CD4-positive, alpha-beta memory T cell (primary cell): ENCODE results near the gene CDC25C. TPM values are rescaled to one million over a fixed set of nuclear protein-coding genes. Genes with fewer than 3 reads are reported as not detected.

Source experiments
- CTCF ChIA-PET: fragments of 350-600 bp; sonication (Branson Sonifier 250); formaldehyde crosslinking; loops from one replicate; lab custom pipeline; 2021; ENCODE audit warnings: inconsistent platforms; ENCODE audit not compliant: partially characterized antibody; lab: Charles Lee
- POLR2A ChIA-PET: fragments of 350-600 bp; sonication (Branson Sonifier 250); formaldehyde crosslinking; loops from one replicate; lab custom pipeline; 2021; ENCODE audit not compliant: partially characterized antibody; lab: Charles Lee
- DNase-seq, 5 donors: peaks; one replicate each; pipeline versions ENCODE4 v3.0.0 to v3.0.0-alpha.2; 2020 to 2022; ENCODE audit warnings: mixed read lengths in 1 of 5
- H3K27ac ChIP-seq: one replicate; pipeline ENCODE4 v1.7.0; 2013; ENCODE audit warnings: low read depth, low read length
- H3K27me3 ChIP-seq: 2 replicates; pipeline ENCODE4 v1.7.0; 2013; ENCODE audit warnings: mild to moderate bottlenecking, low read length, moderate library complexity; ENCODE audit not compliant: insufficient read depth
- H3K36me3 ChIP-seq: 2 replicates; pipeline ENCODE4 v1.7.0; 2013; ENCODE audit warnings: mild to moderate bottlenecking, low read length, moderate library complexity; ENCODE audit not compliant: insufficient read depth
- H3K4me1 ChIP-seq: 2 replicates; pipeline ENCODE4 v1.7.0; 2013; ENCODE audit warnings: mild to moderate bottlenecking, low read length, moderate library complexity; ENCODE audit not compliant: insufficient read depth
- H3K4me3 ChIP-seq, 2 donors: one replicate each; pipeline ENCODE4 v1.7.0; 2013; ENCODE audit warnings: low read length in 2 of 2, mild to moderate bottlenecking in 1 of 2
- H3K9me3 ChIP-seq, 2 donors: one replicate each; pipeline ENCODE4 v1.7.0; 2013; ENCODE audit warnings: low read length in 2 of 2, control low read depth in 1 of 2; ENCODE audit not compliant: control insufficient read depth in 1 of 2
- H3K27ac Mint-ChIP-seq, 7 donors: one replicate each; pipeline ENCODE4 v1.8.0; 2020 to 2021; ENCODE audit warnings: mixed read lengths in 7 of 7, mild to moderate bottlenecking in 6 of 7, inconsistent platforms in 3 of 7, moderate library complexity in 3 of 7
- H3K27me3 Mint-ChIP-seq, 2 donors: one replicate each; pipeline ENCODE4 v1.8.0; 2020 to 2021; ENCODE audit warnings: mixed read lengths in 2 of 2
- H3K36me3 Mint-ChIP-seq, 2 donors: one replicate each; pipeline ENCODE4 v1.8.0; 2020 to 2021; ENCODE audit warnings: mixed read lengths in 2 of 2, inconsistent platforms in 1 of 2, mild to moderate bottlenecking in 1 of 2
- H3K4me1 Mint-ChIP-seq, 4 donors: one replicate each; pipeline ENCODE4 v1.8.0; 2020 to 2021; ENCODE audit warnings: mixed read lengths in 4 of 4, mild to moderate bottlenecking in 1 of 4
- H3K4me3 Mint-ChIP-seq, 8 donors: one replicate each; pipeline ENCODE4 v1.8.0; 2020 to 2021; ENCODE audit warnings: mixed read lengths in 8 of 8, mild to moderate bottlenecking in 7 of 8, moderate library complexity in 6 of 8, inconsistent platforms in 3 of 8
- H3K9me3 Mint-ChIP-seq, 8 donors: one replicate each; pipeline ENCODE4 v1.8.0; 2020 to 2021; ENCODE audit warnings: mixed read lengths in 8 of 8, mild to moderate bottlenecking in 5 of 8, inconsistent platforms in 3 of 8, moderate library complexity in 1 of 8
- intact Hi-C: fragments of 100-400 bp; cut with micrococcal nuclease; formaldehyde crosslinking; loops from one replicate; pipeline ENCODE4 v1.15.1; 2023
- polyA plus RNA-seq, 2 donors: library from polyadenylated mRNA; unstranded; fragments of 300-500 nt; fragmentation: Illumina TruSeq; gene quantifications; one replicate each; pipeline ENCODE4 v1.2.3, GENCODE V29; 2021
- total RNA-seq, 2 experiments: library from RNA; stranded (reverse); gene quantifications; one replicate each; pipeline ENCODE4 v1.2.3, GENCODE V29; 2021

CDC25C gene
- total and polyA plus RNA-seq, 4 experiments from 2014 or later = not detected

- Mint-ChIP-seq H3K4me1 (peaks cover 31 to 58% (median 43%) of the 10 kb centered on the region in 4 donors), H3K4me3 (peak overlapping the region; percentile 93 to 98 (median 96))
These were observed 22.8 kb upstream of the CDC25C start for GRCh38 chr5:138354387-138354786.

GRCh38 chr5:138353560-138354080 is 22.0 kb upstream of the CDC25C start:
- peaks cover 0 to 1% of the 10 kb centered on the region in 2 donors for H3K27me3 Mint-ChIP-seq
- H3K36me3 Mint-ChIP-seq = peaks cover 4 to 19% of the 10 kb centered on the region in 2 donors
- ChIA-PET POLR2A (interaction anchor here (0.7 to 8.0 kb wide), 13 partner anchors 8 to 600 kb away, joined by 3 to 261 read pairs (median 5); partner anchors contain the start of genes CDC25C, ETF1, FAM53C and HNRNPA0), CTCF (interaction anchor here (0.6 to 9.2 kb wide), 23 partner anchors 8 to 285 kb away, joined by 3 to 314 read pairs (median 5); partner anchors contain the start of genes BRD8, CDC23, CDC25C and EGR1)
- Histone ChIP-seq H3K4me1 (peaks cover 38% of the 10 kb centered on the region), H3K36me3 (no peaks in the 10 kb centered on the region), H3K9me3 (peaks cover 0 to 7% of the 10 kb centered on the region in 2 donors), H3K27me3 (no peaks in the 10 kb centered on the region), H3K4me3 (peak overlapping the region; percentile 82 to 96), H3K27ac (peak overlapping the region; percentile 89)
- H3K4me1 Mint-ChIP-seq = peaks cover 31 to 54% (median 43%) of the 10 kb centered on the region in 4 donors
- peak overlapping the region; percentile 95 to 99 (median 97) for H3K27ac Mint-ChIP-seq
- intact Hi-C loops = loop anchor here (1.0 to 10.0 kb wide), 3 partner anchors 141 to 321 kb away; partner anchors contain the start of genes ETF1 and FAM13B
- DNase-seq = peak in 3 of 5 donors; percentile 8 to 36 (median 31)
- peak overlapping the region; percentile 93 to 98 (median 96) for H3K4me3 Mint-ChIP-seq
- peaks cover 0 to 7% (median 0%) of the 10 kb centered on the region in 8 donors for H3K9me3 Mint-ChIP-seq

More at GRCh38 chr5:138354387-138354786, 22.8 kb upstream of the CDC25C start:
- H3K4me1 ChIP-seq = peaks cover 40% of the 10 kb centered on the region
- peaks cover 0 to 7% of the 10 kb centered on the region in 2 donors for H3K9me3 ChIP-seq
- H3K36me3 Mint-ChIP-seq = peaks cover 4 to 16% of the 10 kb centered on the region in 2 donors
- ChIA-PET POLR2A (interaction anchor here (0.9 to 8.0 kb wide), 7 partner anchors 9 to 600 kb away, joined by 3 to 261 read pairs (median 12); partner anchors contain the start of genes CDC25C, FAM53C, HNRNPA0 and HSPA9), CTCF (interaction anchor here (0.6 to 9.2 kb wide), 13 partner anchors 8 to 286 kb away, joined by 3 to 314 read pairs (median 8); partner anchors contain the start of genes BRD8, CDC23, CDC25C and FAM53C)
- H3K36me3 ChIP-seq = no peaks in the 10 kb centered on the region
- DNase-seq = no peak
- H3K9me3 Mint-ChIP-seq = peaks cover 0 to 7% (median 0%) of the 10 kb centered on the region in 8 donors
- no peaks in the 10 kb centered on the region for H3K27me3 ChIP-seq
- H3K27me3 Mint-ChIP-seq = peaks cover 0 to 1% of the 10 kb centered on the region in 2 donors
- peak overlapping the region; percentile 89 for H3K27ac ChIP-seq
- intact Hi-C loops = loop anchor here (5.0 to 10.0 kb wide), 2 partner anchors 140 to 322 kb away; partner anchors contain the start of gene FAM13B
- peak overlapping the region; percentile 65 to 99 (median 97) for H3K27ac Mint-ChIP-seq
- H3K4me3 ChIP-seq = peak overlapping the region; percentile 82 to 96

GRCh38 chr5:138352722-138353559 is 21.3 kb upstream of the CDC25C start:
- Mint-ChIP-seq H3K27ac (peak overlapping the region; percentile 95 to 99 (median 97)), H3K36me3 (peaks cover 7 to 21% of the 10 kb centered on the region in 2 donors), H3K4me1 (peaks cover 31 to 54% (median 43%) of the 10 kb centered on the region in 4 donors), H3K9me3 (peaks cover 0 to 7% (median 0%) of the 10 kb centered on the region in 8 donors), H3K27me3 (peaks cover 0 to 1% of the 10 kb centered on the region in 2 donors), H3K4me3 (peak overlapping the region; percentile 93 to 98 (median 96))
- no peaks in the 10 kb centered on the region for H3K36me3 ChIP-seq
- H3K27me3 ChIP-seq = no peaks in the 10 kb centered on the region
- H3K4me1 ChIP-seq = peaks cover 38% of the 10 kb centered on the region
- CTCF ChIA-PET = interaction anchor here (0.7 to 9.2 kb wide), 30 partner anchors 9 to 223 kb away, joined by 3 to 314 read pairs (median 5); partner anchors contain the start of genes BRD8, CDC23, CDC25C and EGR1
- H3K9me3 ChIP-seq = peaks cover 0 to 7% of the 10 kb centered on the region in 2 donors
- peak overlapping the region; percentile 82 to 96 for H3K4me3 ChIP-seq
- H3K27ac ChIP-seq = peak overlapping the region; percentile 89
- peak; percentile 77 to 80 (median 77) for DNase-seq
- intact Hi-C loops = loop anchor here (1.0 to 10.0 kb wide), 8 partner anchors 16 to 599 kb away; partner anchors contain the start of genes BRD8, CDC23, ETF1 and FAM13B
- POLR2A ChIA-PET = interaction anchor here (0.7 to 8.0 kb wide), 18 partner anchors 9 to 941 kb away, joined by 3 to 261 read pairs (median 4); partner anchors contain the start of genes CDC23, CDC25C, EGR1 and ETF1

- H3K27ac ChIP-seq = peak within 1 kb of the TSS; percentile 89
- H3K9me3 ChIP-seq = peaks cover 0 to 7% of the 10 kb centered on the region in 2 donors
- peaks cover 31 to 54% (median 43%) of the 10 kb centered on the region in 4 donors for H3K4me1 Mint-ChIP-seq
- peaks cover 10 to 27% of the 10 kb centered on the region in 2 donors for H3K36me3 Mint-ChIP-seq
- peaks cover 0 to 7% (median 0%) of the 10 kb centered on the region in 8 donors for H3K9me3 Mint-ChIP-seq
- peak within 1 kb of the TSS; percentile 95 to 99 (median 97) for H3K27ac Mint-ChIP-seq
- H3K4me3 ChIP-seq = peak within 1 kb of the TSS; percentile 82 to 96
- H3K4me3 Mint-ChIP-seq = peak within 1 kb of the TSS; percentile 93 to 98 (median 96)
- H3K27me3 Mint-ChIP-seq = peaks cover 0 to 1% of the 10 kb centered on the region in 2 donors
- ChIA-PET CTCF (interaction anchor here (0.5 to 9.2 kb wide), 35 partner anchors 10 to 1766 kb away, joined by 3 to 314 read pairs (median 4); partner anchors contain the start of genes CDC23, CDC25C, EGR1 and ETF1), POLR2A (interaction anchor here (0.5 to 8.0 kb wide), 15 partner anchors 12 to 942 kb away, joined by 3 to 261 read pairs (median 4); partner anchors contain the start of genes CDC23, CDC25C, EGR1 and ETF1)
- peaks cover 38% of the 10 kb centered on the region for H3K4me1 ChIP-seq
- DNase-seq = peak; percentile 85 to 98 (median 95)
- peaks cover 5% of the 10 kb centered on the region for H3K36me3 ChIP-seq
- intact Hi-C loops = loop anchor here (1.0 to 10.0 kb wide), 7 partner anchors 15 to 598 kb away; partner anchors contain the start of genes BRD8, CDC23, FAM13B and HNRNPA0
- no peaks in the 10 kb centered on the region for H3K27me3 ChIP-seq
These were observed 20.6 kb upstream of the CDC25C start, which contains the start of gene KDM3B for GRCh38 chr5:138352071-138352721. TSS of gene KDM3B (plus strand) at chr5:138352685. CDS start at chr5:138352796, 111 bp downstream.

GRCh38 chr5:138351517-138351916 is 19.9 kb upstream of the CDC25C start:
- peaks cover 12% of the 10 kb centered on the region for H3K36me3 ChIP-seq
- Mint-ChIP-seq H3K27ac (peak overlapping the region in 6 of 7 donors; percentile 54 to 94 (median 88)), H3K4me3 (peak overlapping the region; percentile 66 to 88 (median 82)), H3K9me3 (peaks cover 0 to 7% (median 0%) of the 10 kb centered on the region in 8 donors), H3K4me1 (peaks cover 31 to 48% (median 40%) of the 10 kb centered on the region in 4 donors), H3K27me3 (peaks cover 0 to 1% of the 10 kb centered on the region in 2 donors), H3K36me3 (peaks cover 10 to 34% of the 10 kb centered on the region in 2 donors)
- H3K4me3 ChIP-seq = no peak overlapping the region
- H3K9me3 ChIP-seq = peaks cover 0 to 7% of the 10 kb centered on the region in 2 donors
- H3K4me1 ChIP-seq = peaks cover 34% of the 10 kb centered on the region
- no peak overlapping the region for H3K27ac ChIP-seq
- intact Hi-C loops = loop anchor here (5.0 to 10.0 kb wide), 2 partner anchors 143 to 319 kb away; partner anchors contain the start of gene FAM13B
- ChIA-PET CTCF (interaction anchor here (0.7 to 9.2 kb wide), 32 partner anchors 10 to 1767 kb away, joined by 3 to 314 read pairs (median 4); partner anchors contain the start of genes CDC23, CDC25C, EGR1 and ETF1), POLR2A (interaction anchor here (0.8 to 8.0 kb wide), 7 partner anchors 12 to 597 kb away, joined by 3 to 261 read pairs (median 7); partner anchors contain the start of genes CDC23, CDC25C, EGR1 and ETF1)
- H3K27me3 ChIP-seq = no peaks in the 10 kb centered on the region
- DNase-seq = no peak
